Stimulated activated naive CD8-positive, alpha-beta T cell treated with anti-CD3 and anti-CD28 coated beads, Interleukin-15, Interleukin-2, amounts not matched to agents 100 U/mL and 50 U/mL, for 24 hours (primary cell): Measurements from ENCODE around the gene RPGRIP1.
"Not testable (repeated sequence)": the region's sequence is repeated elsewhere in the genome, so short reads cannot be mapped to it uniquely, and the experiment has no call there.

Source experiments
- ATAC-seq: fragments of 150-1000 bp; cut with Tn5 transposase; one replicate; pipeline ENCODE4 v1.10.0; 2021
- DNase-seq: peaks from one replicate; pipeline ENCODE4 v3.0.0; 2021

Gene RPGRIP1

GRCh38 chr14:21302013-21302835 lies 22.3 kb downstream of the RPGRIP1 start:
- DNase-seq, result no peak
- no peak for ATAC-seq

GRCh38 chr14:21302836-21303140 lies 22.9 kb downstream of the RPGRIP1 start:
- DNase-seq, ATAC-seq: not testable (repeated sequence)

GRCh38 chr14:21307637-21308036 lies 27.8 kb downstream of the RPGRIP1 start:
- DNase-seq (no peak), ATAC-seq (no peak)

GRCh38 chr14:21308132-21308478 lies 28.2 kb downstream of the RPGRIP1 start:
- ATAC-seq (no peak), DNase-seq (no peak)

- DNase-seq, result peak; percentile 82
- peak; percentile 94 for ATAC-seq
These were observed 28.8 kb downstream of the RPGRIP1 start for GRCh38 chr14:21308479-21309237.

GRCh38 chr14:21309238-21309636 lies 29.4 kb downstream of the RPGRIP1 start:
- DNase-seq (peak; percentile 9), ATAC-seq (no peak)

GRCh38 chr14:21309956-21310355 lies 30.1 kb downstream of the RPGRIP1 start:
- ATAC-seq (no peak), DNase-seq (no peak)

- DNase-seq (no peak), ATAC-seq (no peak)
These were observed 31.7 kb downstream of the RPGRIP1 start for GRCh38 chr14:21311614-21312013.

GRCh38 chr14:21313512-21313911 lies 33.6 kb downstream of the RPGRIP1 start:
- ATAC-seq, result no peak
- no peak for DNase-seq

GRCh38 chr14:21317398-21317797 lies 37.5 kb downstream of the RPGRIP1 start:
- peak; percentile 52 for ATAC-seq
- no peak for DNase-seq

- ATAC-seq (no peak), DNase-seq (no peak)
These were observed 41.0 kb downstream of the RPGRIP1 start for GRCh38 chr14:21320913-21321312.

- no peak for DNase-seq
- no peak for ATAC-seq
These were observed 42.8 kb downstream of the RPGRIP1 start for GRCh38 chr14:21322716-21323115.

- DNase-seq, result no peak
- no peak for ATAC-seq
These were observed 47.1 kb downstream of the RPGRIP1 start for GRCh38 chr14:21326972-21327371.
